D721Med (cell line): Measurements from ENCODE around the gene ASTN1.
"Not testable (repeated sequence)": the region's sequence is repeated elsewhere in the genome, so short reads cannot be mapped to it uniquely, and the experiment has no call there.

Experiments used
- DNase-seq: peaks from one replicate; pipeline ENCODE4 v3.0.0; 2011; ENCODE audit warnings: low spot score; ENCODE audit not compliant: insufficient read length
- FAIRE-seq: peaks from 2 replicates; lab custom pipeline; 2011; peaks lifted over from hg19 to GRCh38; lab: Jason Lieb, UNC
- TF ChIP-seq, protein P1 (sequence below): IDR thresholded peaks from 2 replicates; pipeline ENCODE4 v1.5.1; 2012; ENCODE audit warnings: mild to moderate bottlenecking, control low read depth; ENCODE audit not compliant: insufficient read depth; ENCODE audit errors: missing control alignments

The ASTN1 gene

DNA sequence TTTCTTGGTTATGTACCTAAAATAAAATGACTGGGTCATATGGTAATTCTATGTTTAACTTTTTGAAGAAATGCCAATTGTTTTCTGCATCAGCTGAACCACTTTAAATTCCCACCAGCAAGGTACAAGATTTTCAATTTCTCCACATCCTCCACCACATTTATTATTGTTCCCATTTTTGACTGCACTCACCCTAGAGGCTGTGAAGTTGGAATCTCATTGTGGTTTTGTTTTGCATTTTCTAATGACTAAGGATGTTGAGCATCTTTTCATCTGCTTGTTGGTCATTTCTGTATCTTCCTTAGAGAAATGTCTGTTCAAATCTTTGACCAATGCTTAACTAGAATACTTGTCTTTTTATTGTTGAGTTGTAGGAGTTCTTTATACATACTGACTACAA, 72.5 kb downstream of the ASTN1 start:
- DNase-seq (no peak), FAIRE-seq (no peak)
- TF ChIP-seq, protein P1, sequence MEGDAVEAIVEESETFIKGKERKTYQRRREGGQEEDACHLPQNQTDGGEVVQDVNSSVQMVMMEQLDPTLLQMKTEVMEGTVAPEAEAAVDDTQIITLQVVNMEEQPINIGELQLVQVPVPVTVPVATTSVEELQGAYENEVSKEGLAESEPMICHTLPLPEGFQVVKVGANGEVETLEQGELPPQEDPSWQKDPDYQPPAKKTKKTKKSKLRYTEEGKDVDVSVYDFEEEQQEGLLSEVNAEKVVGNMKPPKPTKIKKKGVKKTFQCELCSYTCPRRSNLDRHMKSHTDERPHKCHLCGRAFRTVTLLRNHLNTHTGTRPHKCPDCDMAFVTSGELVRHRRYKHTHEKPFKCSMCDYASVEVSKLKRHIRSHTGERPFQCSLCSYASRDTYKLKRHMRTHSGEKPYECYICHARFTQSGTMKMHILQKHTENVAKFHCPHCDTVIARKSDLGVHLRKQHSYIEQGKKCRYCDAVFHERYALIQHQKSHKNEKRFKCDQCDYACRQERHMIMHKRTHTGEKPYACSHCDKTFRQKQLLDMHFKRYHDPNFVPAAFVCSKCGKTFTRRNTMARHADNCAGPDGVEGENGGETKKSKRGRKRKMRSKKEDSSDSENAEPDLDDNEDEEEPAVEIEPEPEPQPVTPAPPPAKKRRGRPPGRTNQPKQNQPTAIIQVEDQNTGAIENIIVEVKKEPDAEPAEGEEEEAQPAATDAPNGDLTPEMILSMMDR = no peak

DNA sequence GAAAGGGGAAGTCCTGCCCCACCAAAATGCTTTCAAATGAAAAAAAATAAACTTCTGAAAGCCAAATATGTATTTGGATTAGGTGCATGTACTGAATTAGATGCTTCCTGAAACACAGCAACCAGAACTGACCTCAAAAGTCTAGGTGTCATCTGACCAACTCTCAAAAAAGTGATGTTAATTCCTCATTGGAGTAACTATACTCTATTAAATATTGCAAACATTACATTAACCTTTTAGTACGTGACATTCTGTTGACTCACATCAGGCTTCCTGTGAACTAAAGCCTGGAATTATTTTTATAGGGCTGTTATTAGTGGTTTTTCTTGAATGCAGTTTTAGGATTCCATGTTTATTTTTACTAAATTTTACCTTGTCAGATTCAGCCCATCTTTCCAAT, 73.5 kb downstream of the ASTN1 start:
- no peak for DNase-seq
- TF ChIP-seq, protein P1 = no peak
- peak; percentile 6 for FAIRE-seq

DNA sequence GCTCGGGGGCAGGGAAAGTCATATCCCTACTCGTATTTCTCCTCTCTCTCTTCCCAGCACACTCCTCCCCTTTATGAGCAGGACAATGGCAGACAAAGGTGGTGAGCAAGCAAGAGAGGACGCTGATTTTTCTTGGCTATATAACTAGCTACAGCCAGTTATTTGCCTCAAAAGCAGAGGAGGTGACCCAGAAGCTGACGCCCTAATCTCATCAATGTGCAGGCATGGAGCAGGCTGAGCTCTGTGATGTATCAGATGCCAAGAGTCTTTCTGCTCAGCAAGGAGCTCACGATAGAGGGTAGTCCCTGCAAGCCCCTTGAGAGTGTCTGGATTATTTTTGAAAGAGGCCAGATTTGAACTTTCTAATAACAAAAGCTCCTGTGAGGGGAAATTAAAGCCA, 75.5 kb downstream of the ASTN1 start:
- FAIRE-seq (no peak), DNase-seq (no peak)
- TF ChIP-seq, protein P1 = no peak

DNA sequence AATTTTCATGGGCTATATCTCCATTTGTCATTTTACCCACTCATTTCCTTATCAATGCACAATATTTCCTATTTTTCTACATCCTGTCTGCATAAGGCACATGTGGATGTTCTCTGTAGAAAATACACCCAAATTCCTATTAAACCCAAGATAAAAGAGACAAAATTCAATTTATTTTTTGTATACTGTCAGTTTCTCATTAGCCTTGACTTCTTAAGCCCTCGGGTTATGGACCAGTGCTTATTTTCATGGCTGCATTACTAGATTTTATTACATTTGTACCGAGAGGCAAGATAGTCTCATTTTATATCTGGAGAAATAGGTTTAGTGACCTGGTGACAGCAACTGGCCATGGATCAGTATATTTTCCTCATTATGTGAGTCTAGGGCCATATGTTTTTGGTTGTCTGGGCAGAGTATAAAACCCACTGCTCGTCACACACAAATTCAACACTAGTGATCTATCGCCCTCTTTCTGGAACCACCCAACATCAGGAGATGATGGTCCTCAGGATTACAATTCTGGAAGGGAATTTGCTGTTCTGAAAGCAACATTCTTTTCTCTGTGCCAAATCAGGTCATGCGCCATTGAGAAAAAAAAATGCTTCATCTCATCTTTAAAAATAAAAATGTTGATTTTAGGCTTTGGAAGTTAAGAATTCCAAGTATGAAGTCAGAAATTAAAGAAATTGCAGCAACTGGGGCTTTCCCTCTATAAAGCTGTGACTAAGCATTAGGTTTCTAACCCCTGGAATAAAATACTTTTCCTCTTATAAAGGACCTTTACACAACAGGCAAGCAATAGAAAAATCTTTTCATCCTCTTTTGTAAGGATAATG, 81.4 kb downstream of the ASTN1 start:
- DNase-seq (no peak), FAIRE-seq (no peak)
- TF ChIP-seq, protein P1 = no peak

DNA sequence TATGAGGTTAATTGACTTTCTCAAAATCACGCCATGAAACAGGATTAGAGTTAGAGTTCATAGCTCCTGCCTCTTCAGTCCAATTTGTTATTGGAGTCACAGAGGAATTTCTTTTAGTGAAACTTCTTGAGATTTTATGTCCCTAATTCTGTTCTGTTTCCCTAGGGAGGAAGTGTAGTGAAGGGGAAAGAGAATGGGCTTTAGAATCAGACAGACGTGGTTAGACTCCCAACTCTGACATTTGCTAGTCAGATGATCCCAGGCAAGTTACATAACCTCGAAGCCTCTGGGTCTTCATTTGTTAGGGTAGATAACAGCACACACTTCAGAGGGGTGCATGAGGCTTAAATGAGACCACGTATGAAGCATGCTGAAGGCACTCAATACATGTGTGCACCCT, 83.9 kb downstream of the ASTN1 start:
- FAIRE-seq (no peak), DNase-seq (no peak)
- TF ChIP-seq, protein P1 = no peak

GRCh38 chr1:177077734-177078499, 86.6 kb downstream of the ASTN1 start:
- FAIRE-seq = no peak
- TF ChIP-seq, protein P1 = no peak

GRCh38 chr1:177077006-177077405, 87.5 kb downstream of the ASTN1 start:
- FAIRE-seq (no peak), DNase-seq (no peak)
- TF ChIP-seq, protein P1 = no peak

More at GRCh38 chr1:177077734-177078499, 86.6 kb downstream of the ASTN1 start:
- no peak for DNase-seq

- FAIRE-seq, DNase-seq: not testable (repeated sequence)
Measured at GRCh38 chr1:177074811-177075210, 89.7 kb downstream of the ASTN1 start.
